CD14-positive monocyte (primary cell): ENCODE results near the gene LYG2. TPM values are rescaled to one million over a fixed set of nuclear protein-coding genes. Genes with fewer than 3 reads are reported as not detected.

Experiments
- DNase-seq, 3 donors: peaks; one replicate each; pipeline ENCODE4 v3.0.0-alpha.2; 2011 to 2022
- H2AFZ ChIP-seq: 2 replicates; pipeline ENCODE4 v1.6.0; 2012; ENCODE audit warnings: mild to moderate bottlenecking, low read depth, low read length, inconsistent platforms; ENCODE audit not compliant: insufficient read depth, poor library complexity, severe bottlenecking
- H3K27ac ChIP-seq, 2 donors: 1 replicate in 1 of 2; 2 replicates in 1 of 2; pipeline ENCODE4 v1.5.1; 2012 to 2013; ENCODE audit warnings: low read length in 2 of 2, control low read depth in 1 of 2, inconsistent platforms in 1 of 2, low read depth in 1 of 2, mild to moderate bottlenecking in 1 of 2
- H3K27me3 ChIP-seq, 2 donors: one replicate each; pipeline versions ENCODE4 v1.6.0 to v1.6.1; 2011 to 2013; ENCODE audit warnings: low read length in 2 of 2; ENCODE audit not compliant: control insufficient read depth in 2 of 2, insufficient read depth in 2 of 2
- H3K36me3 ChIP-seq, 2 donors: replicated peaks in 1 of 2; 1 replicate in 1 of 2; 2 replicates in 1 of 2; pipeline versions ENCODE4 v1.5.1 to v1.6.1; 2012 to 2013; ENCODE audit warnings: low read length in 2 of 2, control low read depth in 1 of 2, inconsistent platforms in 1 of 2, mild to moderate bottlenecking in 1 of 2; ENCODE audit not compliant: insufficient read depth in 2 of 2, control insufficient read depth in 1 of 2
- H3K4me1 ChIP-seq, 2 donors: 1 replicate in 1 of 2; 2 replicates in 1 of 2; pipeline versions ENCODE4 v1.5.1 to v1.6.1; 2012 to 2013; ENCODE audit warnings: low read length in 2 of 2, control low read depth in 1 of 2, inconsistent platforms in 1 of 2, mild to moderate bottlenecking in 1 of 2, moderate library complexity in 1 of 2; ENCODE audit not compliant: insufficient read depth in 2 of 2, control insufficient read depth in 1 of 2
- H3K4me2 ChIP-seq: replicated peaks from 2 replicates; pipeline ENCODE3; 2012; ENCODE audit warnings: low read length, moderate library complexity, mild to moderate bottlenecking; ENCODE audit not compliant: poor library complexity, severe bottlenecking; ENCODE audit errors: extremely low read depth
- H3K4me3 ChIP-seq, 3 experiments: fragments of 200-600 bp in 1 of 3; sonication (generic) in 1 of 3; replicated peaks in 1 of 3; 1 replicate in 2 of 3; 2 replicates in 1 of 3; pipeline ENCODE4 v1.5.1; 2011 to 2013; ENCODE audit warnings: low read length in 3 of 3, mild to moderate bottlenecking in 3 of 3, control low read depth in 2 of 3, low read depth in 2 of 3, inconsistent platforms in 1 of 3, moderate library complexity in 1 of 3
- H3K79me2 ChIP-seq: 2 replicates; pipeline ENCODE4 v1.6.0; 2012; ENCODE audit warnings: mild to moderate bottlenecking, control low read depth, inconsistent platforms, low read length, moderate library complexity; ENCODE audit not compliant: insufficient read depth
- H3K9ac ChIP-seq: 2 replicates; pipeline ENCODE4 v1.6.0; 2017; ENCODE audit warnings: low read length, mild to moderate bottlenecking; ENCODE audit not compliant: insufficient read depth, poor library complexity, severe bottlenecking
- H3K9me3 ChIP-seq, 2 donors: replicated peaks in 1 of 2; 1 replicate in 1 of 2; 2 replicates in 1 of 2; pipeline versions ENCODE4 v1.5.1 to v1.6.1; 2012 to 2013; ENCODE audit warnings: low read length in 2 of 2, control low read depth in 1 of 2; ENCODE audit not compliant: control insufficient read depth in 1 of 2, insufficient read depth in 1 of 2
- H4K20me1 ChIP-seq: 2 replicates; pipeline ENCODE4 v1.6.0; 2012; ENCODE audit warnings: mild to moderate bottlenecking, low read length, control low read depth, moderate library complexity; ENCODE audit not compliant: insufficient read depth
- H3K27ac Mint-ChIP-seq, 7 donors: one replicate each; pipeline ENCODE4 v1.8.0; 2020; ENCODE audit warnings: mild to moderate bottlenecking in 7 of 7, mixed read lengths in 7 of 7, moderate library complexity in 6 of 7, inconsistent platforms in 2 of 7
- H3K27me3 Mint-ChIP-seq, 3 donors: one replicate each; pipeline ENCODE4 v1.8.0; 2021 to 2022; ENCODE audit warnings: low read depth in 3 of 3, mild to moderate bottlenecking in 3 of 3, mixed read lengths in 3 of 3, moderate library complexity in 3 of 3, inconsistent platforms in 1 of 3
- H3K36me3 Mint-ChIP-seq, 2 donors: one replicate each; pipeline ENCODE4 v1.8.0; 2020; ENCODE audit warnings: mixed read lengths in 2 of 2, inconsistent platforms in 1 of 2, mild to moderate bottlenecking in 1 of 2
- H3K4me1 Mint-ChIP-seq: one replicate; pipeline ENCODE4 v1.8.0; 2020; ENCODE audit warnings: mild to moderate bottlenecking, mixed read lengths
- H3K4me3 Mint-ChIP-seq, 2 donors: one replicate each; pipeline ENCODE4 v1.8.0; 2020; ENCODE audit warnings: mild to moderate bottlenecking in 2 of 2, mixed read lengths in 2 of 2, moderate library complexity in 1 of 2
- H3K9me3 Mint-ChIP-seq, 7 donors: one replicate each; pipeline ENCODE4 v1.8.0; 2020 to 2022; ENCODE audit warnings: mixed read lengths in 7 of 7, mild to moderate bottlenecking in 6 of 7, moderate library complexity in 6 of 7, inconsistent platforms in 2 of 7
- WGBS: methylation state at CpG from one replicate; pipeline ENCODE4 v1.1.5; 2013; ENCODE audit warnings: missing lambda C conversion rate; ENCODE audit not compliant: insufficient coverage; 5-methylcytosine and 5-hydroxymethylcytosine counted together
- intact Hi-C, 2 donors: fragments of 100-400 bp; cut with micrococcal nuclease; formaldehyde crosslinking; loops; one replicate each; pipeline versions ENCODE4 v1.15.0 to v1.15.1; 2023
- polyA plus RNA-seq, 3 donors: library from polyadenylated mRNA; depleted of rRNA in 1 of 3; unstranded in 2 of 3; stranded (reverse) in 1 of 3; fragments of 300-500 nt in 2 of 3; fragments of >200 nt in 1 of 3; fragmentation: Illumina TruSeq in 2 of 3; gene quantifications; 1 replicate in 2 of 3; 2 replicates in 1 of 3; pipeline ENCODE4 v1.2.3, GENCODE V29; 2012 to 2021
- TF ChIP-seq, protein P1 (sequence below): fragments of 200-600 bp; IDR thresholded peaks from one replicate; pipeline ENCODE4 v1.8.0; 2022; ENCODE audit warnings: antibody characterized with exemption, mild to moderate bottlenecking

LYG2 gene
- polyA plus RNA-seq, 3 donors, result not detected

GRCh38 chr2:99260184-99260583, 4.7 kb upstream of the LYG2 start:
- TF ChIP-seq, protein P1, sequence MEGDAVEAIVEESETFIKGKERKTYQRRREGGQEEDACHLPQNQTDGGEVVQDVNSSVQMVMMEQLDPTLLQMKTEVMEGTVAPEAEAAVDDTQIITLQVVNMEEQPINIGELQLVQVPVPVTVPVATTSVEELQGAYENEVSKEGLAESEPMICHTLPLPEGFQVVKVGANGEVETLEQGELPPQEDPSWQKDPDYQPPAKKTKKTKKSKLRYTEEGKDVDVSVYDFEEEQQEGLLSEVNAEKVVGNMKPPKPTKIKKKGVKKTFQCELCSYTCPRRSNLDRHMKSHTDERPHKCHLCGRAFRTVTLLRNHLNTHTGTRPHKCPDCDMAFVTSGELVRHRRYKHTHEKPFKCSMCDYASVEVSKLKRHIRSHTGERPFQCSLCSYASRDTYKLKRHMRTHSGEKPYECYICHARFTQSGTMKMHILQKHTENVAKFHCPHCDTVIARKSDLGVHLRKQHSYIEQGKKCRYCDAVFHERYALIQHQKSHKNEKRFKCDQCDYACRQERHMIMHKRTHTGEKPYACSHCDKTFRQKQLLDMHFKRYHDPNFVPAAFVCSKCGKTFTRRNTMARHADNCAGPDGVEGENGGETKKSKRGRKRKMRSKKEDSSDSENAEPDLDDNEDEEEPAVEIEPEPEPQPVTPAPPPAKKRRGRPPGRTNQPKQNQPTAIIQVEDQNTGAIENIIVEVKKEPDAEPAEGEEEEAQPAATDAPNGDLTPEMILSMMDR, result no peak

DNA sequence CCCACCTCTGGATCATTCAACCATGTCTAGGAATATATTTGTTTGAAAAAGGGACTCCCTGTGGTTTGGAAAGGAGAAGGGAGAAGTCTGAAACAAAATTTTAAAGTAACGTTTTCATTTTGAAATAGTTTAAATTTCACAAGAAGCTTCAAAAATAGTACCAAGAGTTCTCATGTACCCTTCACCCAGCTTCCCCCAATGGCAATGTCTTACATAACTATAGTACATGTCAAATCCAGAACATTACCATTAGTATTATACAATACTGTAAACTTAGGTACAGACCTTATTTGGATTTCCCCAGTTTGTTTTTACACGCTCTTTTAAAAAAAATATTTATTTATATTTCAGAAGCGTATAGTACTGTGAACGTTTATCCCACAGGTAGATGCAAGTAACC, 4.0 kb upstream of the LYG2 start:
- no peaks in the 10 kb centered on the region for H3K79me2 ChIP-seq
- Mint-ChIP-seq H3K4me1 (peaks cover 7% of the 10 kb centered on the region), H3K27me3 (peaks cover 0 to 4% (median under 1%) of the 10 kb centered on the region in 3 donors), H3K9me3 (peaks cover 8 to 22% (median 16%) of the 10 kb centered on the region in 7 donors), H3K27ac (no peak overlapping the region), H3K4me3 (no peak overlapping the region), H3K36me3 (no peaks in the 10 kb centered on the region)
- H3K9me3 ChIP-seq, result peaks cover 4 to 10% of the 10 kb centered on the region in 2 donors
- H4K20me1 ChIP-seq, result no peaks in the 10 kb centered on the region
- WGBS, result 100% methylated on average over 2 of the region's 4 CpGs
- H3K4me2 ChIP-seq, result no peak overlapping the region
- DNase-seq, result no peak
- no peak overlapping the region for H3K9ac ChIP-seq
- no peak overlapping the region for H3K27ac ChIP-seq
- intact Hi-C loops, result no loop called here
- TF ChIP-seq, protein P1, result no peak
- H3K36me3 ChIP-seq, result no peaks in the 10 kb centered on the region
- H2AFZ ChIP-seq, result no peak overlapping the region
- H3K4me3 ChIP-seq, result no peak overlapping the region
- no peaks in the 10 kb centered on the region for H3K4me1 ChIP-seq
- no peaks in the 10 kb centered on the region for H3K27me3 ChIP-seq

More at GRCh38 chr2:99260184-99260583, 4.7 kb upstream of the LYG2 start:
- Histone ChIP-seq H2AFZ (no peak overlapping the region), H4K20me1 (no peaks in the 10 kb centered on the region), H3K9me3 (peaks cover 4 to 10% of the 10 kb centered on the region in 2 donors), H3K27me3 (no peaks in the 10 kb centered on the region), H3K9ac (no peak overlapping the region), H3K79me2 (no peaks in the 10 kb centered on the region), H3K36me3 (no peaks in the 10 kb centered on the region), H3K27ac (no peak overlapping the region), H3K4me3 (no peak overlapping the region), H3K4me2 (no peak overlapping the region), H3K4me1 (no peaks in the 10 kb centered on the region)
- Mint-ChIP-seq H3K27ac (no peak overlapping the region), H3K27me3 (peaks cover 0 to 4% (median 0%) of the 10 kb centered on the region in 3 donors), H3K36me3 (no peaks in the 10 kb centered on the region), H3K9me3 (peaks cover 8 to 22% (median 13%) of the 10 kb centered on the region in 7 donors), H3K4me1 (peaks cover 7% of the 10 kb centered on the region), H3K4me3 (no peak overlapping the region)
- intact Hi-C loops, result no loop called here
- no peak for DNase-seq
- no CpG with 5 or more reads among the region's 2 CpGs for WGBS
